Measurements from ENCODE around the gene GNB1L.

GRCh38 chr22:19748139-19748538 lies 106.5 kb downstream of the GNB1L start:
- TF ChIP-seq ZNF274 (IDR thresholded peaks at IDR 0.05; ENCODE audit: low read depth, low read length) (no peak), YY1 (IDR thresholded peaks at IDR 0.05; ENCODE audit: insufficient read depth, insufficient read length) (no peak), SUZ12 (IDR thresholded peaks at IDR 0.05; ENCODE audit: extremely low read depth, insufficient read depth, insufficient read length) (no peak)

All from NT2/D1 (cell line).